NCI-H1417 (cell line): ENCODE results near the gene AWAT1.
"Not testable (repeated sequence)": the region's sequence is repeated elsewhere in the genome, so short reads cannot be mapped to it uniquely, and the experiment has no call there.

Experiments used
- DNase-seq, 3 experiments: peaks; one replicate each; lab custom pipeline; 2025; lab: John Stamatoyannopoulos, UW

Gene AWAT1

DNA sequence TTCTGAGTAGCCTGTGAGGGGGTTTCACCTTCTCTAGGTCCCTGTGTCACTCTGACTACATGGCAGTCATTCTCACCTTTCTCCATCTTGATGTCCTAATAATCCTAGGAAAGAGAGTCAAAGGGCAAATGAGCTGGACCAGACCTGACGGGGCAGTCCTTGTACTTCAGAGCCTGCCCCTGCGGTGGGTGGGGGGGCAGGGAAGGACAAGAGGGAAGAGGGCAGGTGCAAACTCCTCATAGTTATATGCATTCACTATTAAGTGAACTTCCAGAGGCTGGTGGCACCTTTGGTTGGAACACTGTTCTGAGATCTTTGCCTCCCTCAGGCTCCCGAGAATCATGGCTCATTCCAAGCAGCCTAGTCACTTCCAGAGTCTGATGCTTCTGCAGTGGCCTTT, at the start of gene AWAT1:
Gene AWAT1, plus strand, starts transcription at position 301 of the 400 bp plus-strand sequence. Its CDS starts 41 bp downstream, at position 342.
- DNase-seq, result no peak

- DNase-seq, result no peak
Observed at GRCh38 chrX:70190225-70190624, 44.2 kb upstream of the AWAT1 start.

DNA sequence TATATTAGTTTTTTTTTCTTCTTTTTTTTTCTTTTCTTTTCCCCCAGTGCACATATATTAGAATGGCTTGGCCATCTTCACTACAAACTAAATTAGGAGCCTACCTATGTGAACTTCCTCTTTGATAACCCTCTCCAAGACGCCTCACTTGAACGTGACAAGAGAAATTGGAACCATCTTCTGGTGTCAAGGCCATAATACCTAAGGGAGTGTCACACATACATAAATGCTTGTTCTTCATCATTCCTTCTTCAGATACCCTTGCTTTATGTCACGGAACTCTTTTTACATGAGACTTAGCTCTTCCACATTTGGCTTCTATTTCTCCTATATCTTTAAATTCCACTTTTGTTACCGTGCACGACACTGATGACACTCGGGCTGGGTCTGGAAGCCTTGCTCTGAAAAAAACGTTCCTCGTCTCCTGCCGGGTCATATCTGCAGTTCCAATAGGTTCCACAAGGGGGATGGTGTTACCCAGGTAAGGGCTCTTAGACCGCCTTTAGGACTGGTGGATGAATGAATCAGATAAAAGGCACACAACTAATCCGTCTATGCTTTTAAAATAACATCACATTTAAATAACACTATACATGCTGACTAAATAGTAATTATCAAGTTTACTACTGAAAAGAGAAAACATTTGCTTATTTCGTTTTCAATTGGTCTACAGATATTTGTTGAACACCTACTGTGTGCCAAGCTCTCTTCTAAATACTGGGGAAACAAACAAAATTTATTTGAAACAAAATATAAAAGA, 37.3 kb upstream of the AWAT1 start:
- DNase-seq, result peak; percentile 52 to 80 (median 55)

- DNase-seq, result no peak
Observed at GRCh38 chrX:70201732-70202131, 32.7 kb upstream of the AWAT1 start.

DNA sequence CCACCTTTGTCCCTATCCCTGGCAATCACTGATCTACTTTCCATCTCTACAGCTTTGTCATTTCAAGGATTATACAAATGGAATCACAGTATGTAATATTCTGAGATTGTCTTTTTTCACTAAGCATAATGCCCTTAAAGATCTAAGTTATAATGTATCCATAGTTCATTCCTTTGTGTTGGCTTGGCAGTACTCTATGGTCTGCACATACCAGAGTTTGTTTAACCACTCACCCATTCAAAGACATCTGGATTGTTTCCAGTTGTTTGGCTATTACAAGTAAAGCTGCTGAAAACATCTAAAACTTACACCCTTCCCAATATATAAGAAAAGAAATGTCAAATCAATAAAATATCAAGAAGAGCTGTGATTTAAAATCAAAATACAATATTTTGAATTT, 26.0 kb upstream of the AWAT1 start:
- no peak for DNase-seq

DNA sequence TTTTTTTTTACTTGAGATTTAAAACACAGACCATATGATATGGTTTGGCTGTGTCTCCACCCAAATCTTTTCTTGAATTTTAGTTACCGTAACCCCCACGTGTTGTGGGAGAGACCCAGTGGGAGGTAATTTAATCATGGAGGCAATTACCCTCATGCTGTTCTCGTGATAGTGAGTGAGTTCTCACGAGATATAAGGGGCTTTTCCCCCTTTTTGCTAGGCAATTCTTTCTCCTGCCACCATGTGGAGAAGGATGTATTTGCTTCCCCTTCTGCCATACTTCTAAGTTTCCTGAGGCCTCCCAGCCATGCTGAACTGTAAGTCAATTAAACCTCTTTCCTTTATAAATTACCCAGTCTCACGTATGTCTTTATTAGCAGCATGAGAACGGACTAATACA, 24.9 kb upstream of the AWAT1 start:
- DNase-seq, result not testable (repeated sequence)

GRCh38 chrX:70219938-70220764, 14.3 kb upstream of the AWAT1 start:
- peak in 2 of 3 experiments; percentile 9 to 45 for DNase-seq

DNA sequence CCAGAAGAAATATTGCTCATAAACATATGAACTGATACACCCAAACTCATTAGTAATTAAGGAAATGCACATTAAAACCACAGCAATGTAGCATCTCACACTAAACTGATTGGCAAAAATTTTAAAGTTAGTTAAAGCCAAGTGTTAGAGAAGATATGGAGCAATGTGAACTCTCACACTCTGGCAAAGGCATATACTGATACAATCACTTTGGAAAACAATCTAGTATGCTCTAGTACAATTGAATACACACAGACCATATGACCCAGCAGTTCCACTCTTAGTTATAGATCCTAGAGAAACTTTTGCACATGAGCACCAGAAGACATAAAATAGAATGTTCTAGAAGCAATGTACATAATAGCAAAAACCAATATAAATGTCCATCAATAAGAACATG, 8.4 kb upstream of the AWAT1 start:
- no peak for DNase-seq

GRCh38 chrX:70226687-70227086, 7.8 kb upstream of the AWAT1 start:
- DNase-seq, result no peak

DNA sequence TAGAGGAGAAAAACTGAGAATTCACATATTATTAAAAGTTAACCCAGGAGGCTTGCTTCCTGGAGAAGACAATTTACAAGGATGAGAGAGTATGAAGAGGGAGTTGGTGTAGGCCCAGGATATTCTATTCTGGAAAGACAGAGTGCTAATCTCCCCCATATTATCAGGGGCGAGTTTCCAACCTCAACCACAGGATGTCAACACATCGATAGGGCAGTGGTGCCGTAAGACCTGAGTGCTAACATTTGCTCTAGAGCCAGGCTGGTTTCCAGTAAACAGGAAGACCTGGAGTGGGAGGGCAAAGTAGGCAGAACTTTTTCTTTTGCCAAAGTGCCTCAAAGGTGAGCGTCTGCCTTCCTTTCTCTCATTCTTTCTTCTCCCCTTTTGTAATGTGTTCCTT, 2.8 kb upstream of the AWAT1 start:
- DNase-seq, result no peak

DNA sequence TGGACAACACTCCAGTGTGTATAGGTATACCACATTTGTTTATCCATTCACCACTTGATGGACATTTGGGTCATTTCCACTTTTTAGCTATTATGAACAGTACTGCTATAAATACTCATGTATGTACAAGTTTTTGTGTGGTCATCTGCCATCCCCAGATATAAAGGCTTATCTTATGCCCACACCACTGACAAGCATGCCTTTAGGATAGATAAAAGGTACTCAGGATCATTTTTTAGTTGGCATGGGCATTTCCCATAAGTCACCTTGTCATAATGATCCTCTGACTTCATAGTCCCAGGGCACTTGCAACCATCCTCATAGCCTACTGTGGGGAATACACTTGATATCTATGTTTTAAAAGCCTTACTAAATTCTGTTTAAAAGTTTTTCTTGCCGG, 6.3 kb downstream of the AWAT1 start:
- DNase-seq, result no peak

- no peak for DNase-seq
Observed at GRCh38 chrX:70241501-70241900, 7.0 kb downstream of the AWAT1 start.

GRCh38 chrX:70243601-70244000, 9.1 kb downstream of the AWAT1 start:
- DNase-seq, result not testable (repeated sequence)

DNA sequence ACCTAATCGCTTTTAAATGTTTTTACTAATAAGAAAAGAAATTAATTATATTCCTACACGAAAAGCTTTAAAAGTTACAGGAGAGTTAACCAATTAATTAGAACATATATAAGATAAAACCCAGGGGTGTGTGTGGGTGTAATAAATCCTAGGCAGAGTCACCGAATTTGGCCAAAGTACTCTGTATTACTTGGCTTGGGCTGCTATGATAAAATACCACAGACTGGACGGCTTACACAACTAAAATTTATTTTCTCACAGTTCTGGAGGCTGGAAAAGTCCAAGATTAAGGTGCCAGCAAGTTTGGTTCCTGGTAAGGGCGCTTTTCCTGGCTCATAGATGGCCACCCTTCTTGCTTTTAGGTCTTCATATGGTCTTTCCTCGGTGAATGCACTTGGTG, 10.4 kb downstream of the AWAT1 start:
- DNase-seq, result no peak

- no peak for DNase-seq
Observed at GRCh38 chrX:70247252-70247651, 12.8 kb downstream of the AWAT1 start.

GRCh38 chrX:70252491-70252890, 18.0 kb downstream of the AWAT1 start:
- no peak for DNase-seq

DNA sequence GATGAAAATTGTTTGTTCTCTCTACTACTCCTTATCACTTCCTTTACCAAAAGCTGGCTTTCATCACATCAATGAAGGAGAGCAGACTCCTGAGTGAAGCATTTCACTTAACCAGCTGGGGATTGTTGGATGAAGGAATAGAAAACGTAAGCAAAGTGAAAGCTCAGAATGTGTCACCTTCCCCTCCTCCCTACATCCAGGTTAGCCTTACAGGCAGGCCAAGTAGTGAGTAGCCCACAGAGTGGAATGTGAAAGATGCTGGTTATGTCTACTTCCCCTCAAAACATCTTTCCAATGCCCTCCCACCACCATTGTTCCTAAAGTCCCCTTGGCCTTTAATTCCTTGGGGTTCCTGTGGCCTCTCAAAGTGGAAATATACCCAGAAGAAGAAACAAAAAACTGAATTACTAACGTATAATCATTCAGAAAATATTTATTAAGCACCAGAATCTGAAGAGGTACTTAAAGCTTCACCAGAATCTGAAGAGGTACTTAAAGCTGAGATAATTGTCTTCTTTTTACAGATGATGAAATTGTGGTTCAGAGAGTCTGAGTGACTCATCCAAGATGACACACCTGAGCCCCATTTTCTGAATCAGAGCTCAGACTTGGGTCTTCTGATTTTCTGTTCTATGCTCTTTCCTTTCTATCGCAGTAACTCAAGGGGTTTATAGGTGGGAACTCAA, 19.1 kb downstream of the AWAT1 start:
- peak in 1 of 3 experiments; percentile 46 for DNase-seq

DNA sequence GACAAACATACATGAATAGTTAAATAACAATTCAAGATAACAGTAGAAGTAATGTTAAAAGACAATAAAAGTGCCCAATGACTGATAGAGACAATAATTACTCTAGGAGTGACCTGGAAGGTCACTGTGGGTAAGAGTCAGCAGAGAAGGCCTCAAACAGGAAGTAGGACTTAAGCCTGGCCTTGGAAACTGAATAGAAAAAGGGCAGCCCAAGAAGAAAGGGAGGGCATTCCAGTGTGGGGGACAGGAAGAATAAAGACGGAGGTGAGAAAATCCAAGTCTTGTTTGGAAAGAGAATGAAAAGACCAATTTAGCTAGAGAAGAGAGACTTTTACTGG, 19.6 kb downstream of the AWAT1 start:
- no peak for DNase-seq

- DNase-seq, result no peak
Observed at GRCh38 chrX:70254909-70255308, 20.5 kb downstream of the AWAT1 start.

DNA sequence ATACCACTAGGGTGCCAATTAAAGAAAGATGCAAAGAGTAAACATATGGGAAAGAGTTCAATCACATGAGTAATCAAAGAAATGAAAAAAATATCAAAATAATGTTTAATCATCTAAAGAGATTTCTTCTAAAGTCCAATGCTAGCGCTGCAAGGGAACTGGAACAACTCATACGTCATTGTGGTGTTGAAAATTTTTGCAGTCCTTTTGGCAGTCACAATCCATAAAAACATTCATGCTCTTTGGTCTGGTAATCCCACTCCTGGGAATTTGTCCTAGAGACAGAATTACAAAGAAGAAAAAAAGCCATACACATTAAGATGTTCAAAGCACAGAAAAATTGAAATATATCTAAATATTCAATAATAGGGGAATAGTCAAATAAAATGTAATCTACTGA, 21.0 kb downstream of the AWAT1 start:
- DNase-seq, result no peak

- no peak for DNase-seq
Observed at GRCh38 chrX:70257423-70258288, 23.2 kb downstream of the AWAT1 start.

DNA sequence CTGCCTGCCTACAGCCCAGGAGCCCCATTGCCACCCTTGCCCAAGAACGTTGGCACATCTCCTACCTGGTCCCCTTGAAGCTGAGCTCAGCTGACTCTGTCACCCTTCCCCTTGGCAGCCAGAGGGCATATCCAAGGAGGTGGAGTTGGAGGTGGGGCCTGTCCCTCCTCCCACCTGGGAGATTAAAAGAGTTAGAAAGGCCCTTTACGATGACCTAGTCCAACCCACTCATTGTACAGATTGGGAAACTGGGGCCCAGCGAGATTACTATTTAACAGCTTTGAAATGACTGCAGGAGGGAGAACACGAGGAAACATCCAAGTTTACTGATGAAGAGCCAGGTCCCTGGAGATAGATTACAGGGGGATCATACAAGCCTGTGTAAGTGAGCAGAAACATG, 25.6 kb downstream of the AWAT1 start, which contains the start of gene P2RY4:
Gene P2RY4, minus strand, starts transcription at position 101 of the 400 bp plus-strand sequence. CDS start 580 bp downstream, outside the sequence.
- no peak for DNase-seq
